Middle frontal gyrus (tissue), 1 donor: Measurements from ENCODE around the gene POLD1.
"Not testable (repeated sequence)": the region's sequence is repeated elsewhere in the genome, so short reads cannot be mapped to it uniquely, and the experiment has no call there.

Experiments used
- DNase-seq: peaks from one replicate; pipeline ENCODE4 v3.0.0-alpha.2; 2015; ENCODE audit warnings: low spot score; ENCODE audit errors: extremely low spot score

POLD1 gene

DNA sequence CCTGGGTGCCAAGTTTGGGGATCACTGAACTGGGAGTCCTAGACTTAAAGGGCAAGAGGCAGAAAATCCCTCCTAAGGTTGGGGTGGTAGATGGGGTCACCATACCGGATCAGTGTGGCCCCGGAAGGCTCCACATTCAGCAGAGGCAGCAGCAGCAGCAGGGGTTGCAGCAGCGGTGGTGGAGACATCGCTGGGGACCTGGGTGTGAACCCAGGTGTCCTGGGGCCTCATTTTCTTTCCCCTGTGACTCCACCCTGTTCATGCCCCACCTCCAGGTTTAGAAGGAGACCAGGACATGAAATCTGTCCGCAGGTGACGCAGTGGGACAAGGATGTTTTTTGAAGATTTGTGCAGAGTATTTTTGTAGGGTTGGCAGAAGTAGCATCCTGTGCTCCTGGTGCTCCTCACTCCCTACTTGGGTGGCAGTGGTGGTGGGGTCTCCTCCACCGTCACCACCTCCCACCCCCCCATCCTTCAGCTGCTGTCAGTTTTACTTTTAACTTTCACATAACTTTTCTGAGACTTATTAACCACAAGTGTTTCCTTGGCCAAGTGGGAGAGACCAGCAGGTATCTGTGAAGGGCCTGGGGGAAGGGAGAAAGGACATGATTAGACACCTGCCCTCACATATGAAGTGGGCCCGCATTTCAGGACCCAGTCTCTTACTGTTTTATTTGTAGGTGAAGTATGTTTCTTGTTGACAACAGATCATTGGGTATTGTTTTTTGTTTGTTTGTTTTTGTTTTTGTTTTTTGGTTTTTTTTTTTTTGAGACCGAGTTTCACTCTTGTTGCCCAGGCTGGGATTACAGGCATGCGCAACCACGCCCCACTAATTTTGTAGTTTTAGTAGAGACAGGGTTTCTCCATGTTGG lies 18.5 kb upstream of the POLD1 start, which contains the start of gene NAPSA:
Gene NAPSA (minus strand): TSS at position 206 of the 873 bp plus-strand sequence. CDS start 18 bp downstream, at position 188.
- no peak for DNase-seq

- DNase-seq = peak; percentile 88
Observed at GRCh38 chr19:50368649-50369570, 15.2 kb upstream of the POLD1 start.

GRCh38 chr19:50371914-50372475 lies 12.2 kb upstream of the POLD1 start:
- no peak for DNase-seq

- DNase-seq = peak; percentile 99
Observed at GRCh38 chr19:50376166-50377050, 7.7 kb upstream of the POLD1 start, which contains the start of gene NR1H2. Gene NR1H2, plus strand, starts transcription at chr19:50376457. Its CDS starts 1,149 bp downstream, at chr19:50377606.

GRCh38 chr19:50377051-50377461 lies 7.1 kb upstream of the POLD1 start:
- no peak for DNase-seq

- DNase-seq = no peak
Observed at GRCh38 chr19:50377517-50377916, 6.6 kb upstream of the POLD1 start.

DNA sequence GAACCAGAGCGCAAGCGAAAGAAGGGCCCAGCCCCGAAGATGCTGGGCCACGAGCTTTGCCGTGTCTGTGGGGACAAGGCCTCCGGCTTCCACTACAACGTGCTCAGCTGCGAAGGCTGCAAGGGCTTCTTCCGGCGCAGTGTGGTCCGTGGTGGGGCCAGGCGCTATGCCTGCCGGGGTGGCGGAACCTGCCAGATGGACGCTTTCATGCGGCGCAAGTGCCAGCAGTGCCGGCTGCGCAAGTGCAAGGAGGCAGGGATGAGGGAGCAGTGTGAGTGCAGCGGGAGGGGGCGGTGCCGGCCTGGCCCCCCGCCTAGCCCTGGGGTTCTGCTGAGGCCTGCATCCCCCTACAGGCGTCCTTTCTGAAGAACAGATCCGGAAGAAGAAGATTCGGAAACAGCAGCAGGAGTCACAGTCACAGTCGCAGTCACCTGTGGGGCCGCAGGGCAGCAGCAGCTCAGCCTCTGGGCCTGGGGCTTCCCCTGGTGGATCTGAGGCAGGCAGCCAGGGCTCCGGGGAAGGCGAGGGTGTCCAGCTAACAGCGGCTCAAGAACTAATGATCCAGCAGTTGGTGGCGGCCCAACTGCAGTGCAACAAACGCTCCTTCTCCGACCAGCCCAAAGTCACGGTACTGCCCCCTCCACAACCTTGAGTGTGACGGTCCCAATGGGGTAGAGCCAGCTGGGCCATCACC lies 5.8 kb upstream of the POLD1 start:
- DNase-seq = no peak

DNA sequence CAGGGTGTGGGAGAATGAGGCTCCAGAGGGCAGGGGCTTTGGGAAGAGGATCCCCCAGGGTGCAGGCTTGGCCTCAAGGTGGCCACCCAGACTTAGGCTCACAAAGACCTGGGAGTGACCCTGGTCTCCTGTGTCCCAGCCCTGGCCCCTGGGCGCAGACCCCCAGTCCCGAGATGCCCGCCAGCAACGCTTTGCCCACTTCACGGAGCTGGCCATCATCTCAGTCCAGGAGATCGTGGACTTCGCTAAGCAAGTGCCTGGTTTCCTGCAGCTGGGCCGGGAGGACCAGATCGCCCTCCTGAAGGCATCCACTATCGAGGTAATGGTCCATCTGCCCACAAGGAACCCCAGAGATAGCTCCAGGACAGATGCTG lies 5.3 kb upstream of the POLD1 start:
- no peak for DNase-seq

GRCh38 chr19:50379602-50380001 lies 4.5 kb upstream of the POLD1 start:
- DNase-seq = no peak

GRCh38 chr19:50380137-50380536 lies 4.0 kb upstream of the POLD1 start:
- no peak for DNase-seq

- no peak for DNase-seq
Observed at GRCh38 chr19:50380751-50381151, 3.4 kb upstream of the POLD1 start.

- no peak for DNase-seq
Observed at GRCh38 chr19:50381881-50382729, 2.0 kb upstream of the POLD1 start.

DNA sequence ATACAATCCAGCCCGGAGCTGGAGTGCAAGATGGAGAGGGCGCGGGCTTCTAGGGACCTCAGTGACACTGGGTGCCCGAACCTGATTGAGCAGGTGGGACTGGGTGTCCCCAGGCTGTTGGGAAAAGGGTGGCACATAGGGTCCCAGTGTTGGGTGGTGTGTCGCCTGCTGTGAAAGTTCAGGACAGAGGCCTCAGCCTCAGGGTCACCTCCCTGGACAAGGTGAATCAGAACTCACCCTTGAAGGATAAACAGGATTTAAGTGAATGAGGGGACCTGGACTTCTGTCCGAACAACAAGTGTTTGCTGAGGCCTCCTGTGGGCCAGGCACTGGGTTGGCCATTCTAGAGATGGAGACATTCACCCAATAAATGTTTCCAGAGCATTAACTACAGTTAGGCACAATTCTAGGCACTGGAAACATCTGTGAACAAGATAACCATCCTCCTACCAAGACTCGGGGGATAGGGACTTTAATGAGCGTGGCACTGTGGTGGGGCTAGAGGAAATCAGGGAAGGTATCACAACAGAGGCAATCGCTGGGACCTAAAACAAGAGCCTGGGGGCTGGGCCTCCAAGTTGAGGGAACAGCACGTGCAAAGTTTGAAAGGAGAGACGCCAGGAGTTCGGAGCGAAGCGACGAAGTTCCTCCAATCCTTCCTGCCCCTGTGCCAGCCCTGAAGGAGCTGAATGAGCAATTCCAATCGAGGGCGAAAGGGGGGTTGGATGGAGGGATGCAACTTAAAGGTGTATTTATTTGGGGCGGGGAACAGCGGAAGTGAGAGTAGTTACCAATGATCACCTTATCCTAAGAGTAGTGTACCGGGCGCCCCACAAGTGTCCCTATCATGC lies 921 bp upstream of the POLD1 start:
- DNase-seq = no peak

- DNase-seq = no peak
Observed at GRCh38 chr19:50384685-50385535, 763 bp downstream of the POLD1 start.

DNA sequence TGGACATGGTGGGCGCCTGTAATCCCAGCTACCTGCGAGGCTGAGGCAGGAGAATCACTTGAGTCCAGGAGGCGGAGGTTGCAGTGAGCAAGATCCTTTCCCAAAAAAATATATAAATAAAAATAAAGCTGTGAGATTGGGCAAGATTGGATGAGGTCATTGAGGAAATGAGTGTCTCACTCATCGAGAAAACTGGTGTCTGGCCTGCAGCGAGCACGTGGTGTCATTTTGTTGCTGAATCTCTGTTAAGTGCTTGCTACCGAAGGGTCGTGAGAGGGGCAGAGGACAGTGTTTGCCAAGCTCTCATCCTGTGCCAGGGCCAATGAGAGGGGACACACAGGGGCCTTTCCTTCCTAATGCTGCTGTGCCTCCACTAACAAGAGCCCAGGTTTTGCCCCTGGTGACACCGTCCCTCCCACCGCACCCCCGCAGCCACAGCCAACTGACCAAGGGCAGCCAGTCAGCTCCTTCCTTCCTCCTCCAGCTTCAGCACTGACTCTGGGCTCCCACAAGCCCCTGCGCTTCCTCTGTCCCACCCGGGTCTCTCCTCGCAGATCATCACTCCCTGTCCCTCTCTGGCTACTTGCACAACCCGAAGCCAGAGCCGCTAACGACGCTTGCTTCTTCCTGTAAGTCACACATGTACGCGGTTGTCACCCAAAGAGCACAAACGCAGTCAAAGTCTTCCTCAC lies 3.2 kb downstream of the POLD1 start:
- no peak for DNase-seq

DNA sequence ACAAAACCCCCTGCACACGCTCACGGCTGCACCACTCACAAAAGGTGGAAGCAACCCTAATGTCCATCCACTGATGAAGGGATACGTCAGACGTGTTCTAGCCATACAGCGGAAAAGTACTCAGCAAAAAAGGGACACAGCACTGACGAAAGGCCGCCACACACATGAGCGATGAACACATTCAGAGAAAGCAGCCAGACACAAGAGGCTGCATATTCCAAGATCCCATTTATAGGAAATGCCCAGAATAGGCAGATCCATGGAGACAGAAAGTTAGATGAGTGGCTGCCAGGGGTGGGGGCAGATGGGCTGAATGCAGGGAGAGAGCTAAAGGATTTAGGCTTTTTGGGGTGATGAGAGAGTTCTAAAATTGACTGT lies 3.7 kb downstream of the POLD1 start:
- DNase-seq = no peak

DNA sequence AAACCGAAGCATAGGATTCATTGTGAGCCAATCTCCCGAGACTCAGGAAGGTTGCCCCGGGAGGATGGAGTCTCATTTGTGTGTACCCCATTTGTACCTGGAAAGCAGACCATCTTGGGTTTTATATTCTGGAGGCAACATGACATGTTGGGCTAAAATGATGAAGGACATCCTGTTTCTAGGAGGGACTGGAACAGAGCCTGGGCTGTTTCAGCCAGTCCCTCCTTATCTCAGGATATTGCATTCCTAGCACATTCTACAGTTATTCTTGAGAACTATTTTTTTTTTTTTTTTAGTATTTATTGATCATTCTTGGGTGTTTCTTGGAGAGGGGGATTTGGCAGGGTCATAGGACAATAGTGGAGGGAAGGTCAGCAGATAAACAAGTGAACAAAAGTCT lies 6.1 kb downstream of the POLD1 start:
- DNase-seq = not testable (repeated sequence)
